Mesenchymal stem cell (in vitro differentiated cells and primary cell): ENCODE data around the gene PRKAG2.

Experiments
- DNase-seq: peaks from one replicate; pipeline ENCODE4 v3.0.0-alpha.2; 2013
- H2AFZ ChIP-seq: one replicate; pipeline ENCODE4 v1.6.1; 2013; ENCODE audit warnings: low read depth, mild to moderate bottlenecking, control low read depth, inconsistent platforms, low read length, moderate library complexity
- H2AK5ac ChIP-seq: 2 replicates; pipeline ENCODE4 v1.6.1; 2013; ENCODE audit warnings: low read length, moderate library complexity, mild to moderate bottlenecking, inconsistent platforms; ENCODE audit not compliant: severe bottlenecking
- H2BK120ac ChIP-seq: one replicate; pipeline ENCODE4 v1.6.1; 2013; ENCODE audit warnings: low read depth, mild to moderate bottlenecking, inconsistent platforms, low read length, moderate library complexity
- H2BK12ac ChIP-seq, 2 experiments: one replicate each; pipeline ENCODE4 v1.6.1; 2013; ENCODE audit warnings: inconsistent platforms in 2 of 2, low read length in 2 of 2, mild to moderate bottlenecking in 2 of 2, moderate library complexity in 2 of 2, control low read depth in 1 of 2
- H2BK15ac ChIP-seq: one replicate; pipeline ENCODE4 v1.6.1; 2013; ENCODE audit warnings: mild to moderate bottlenecking, low read depth, inconsistent platforms; ENCODE audit not compliant: poor library complexity, severe bottlenecking
- H2BK5ac ChIP-seq: 2 replicates; pipeline ENCODE4 v1.6.1; 2013; ENCODE audit warnings: low read depth, mild to moderate bottlenecking, low read length, control low read depth, inconsistent platforms; ENCODE audit not compliant: poor library complexity, severe bottlenecking
- H3K14ac ChIP-seq, 2 experiments: one replicate each; pipeline ENCODE4 v1.6.1; 2013; ENCODE audit warnings: inconsistent platforms in 2 of 2, low read length in 2 of 2, control low read depth in 1 of 2, mild to moderate bottlenecking in 1 of 2, moderate library complexity in 1 of 2
- H3K18ac ChIP-seq, 2 experiments: one replicate each; pipeline ENCODE4 v1.6.1; 2013; ENCODE audit warnings: inconsistent platforms in 2 of 2, low read length in 2 of 2, control low read depth in 1 of 2, low read depth in 1 of 2, mild to moderate bottlenecking in 1 of 2
- H3K23ac ChIP-seq, 2 experiments: one replicate each; pipeline ENCODE4 v1.6.1; 2013; ENCODE audit warnings: inconsistent platforms in 2 of 2, low read length in 2 of 2, mild to moderate bottlenecking in 2 of 2, moderate library complexity in 2 of 2, control low read depth in 1 of 2
- H3K27ac ChIP-seq: 2 replicates; pipeline ENCODE4 v1.5.1; 2013; ENCODE audit warnings: mild to moderate bottlenecking, moderate library complexity, low read length, control low read depth, inconsistent platforms; ENCODE audit not compliant: poor library complexity, severe bottlenecking
- H3K27me3 ChIP-seq, 2 experiments: 2 replicates each; pipeline versions ENCODE4 v1.6.1 to v1.7.0; 2013; ENCODE audit warnings: low read length in 2 of 2, mild to moderate bottlenecking in 2 of 2, moderate library complexity in 2 of 2, control low read depth in 1 of 2, inconsistent platforms in 1 of 2; ENCODE audit not compliant: control insufficient read depth in 1 of 2, insufficient read depth in 1 of 2
- H3K36me3 ChIP-seq, 2 experiments: 2 replicates each; pipeline versions ENCODE4 v1.6.1 to v1.7.0; 2013; ENCODE audit warnings: low read length in 2 of 2, control low read depth in 1 of 2, inconsistent platforms in 1 of 2, low read depth in 1 of 2, mild to moderate bottlenecking in 1 of 2; ENCODE audit not compliant: insufficient read depth in 2 of 2, control insufficient read depth in 1 of 2
- H3K4ac ChIP-seq, 2 experiments: one replicate each; pipeline ENCODE4 v1.6.1; 2013; ENCODE audit warnings: inconsistent platforms in 2 of 2, low read length in 2 of 2, mild to moderate bottlenecking in 2 of 2, moderate library complexity in 2 of 2, control low read depth in 1 of 2, low read depth in 1 of 2
- H3K4me1 ChIP-seq: 2 replicates; pipeline ENCODE4 v1.6.1; 2013; ENCODE audit warnings: low read depth, low read length, control low read depth; ENCODE audit not compliant: control insufficient read depth, insufficient read depth
- H3K4me2 ChIP-seq: 2 replicates; pipeline ENCODE4 v1.6.1; 2013; ENCODE audit warnings: low read length, mild to moderate bottlenecking, inconsistent platforms; ENCODE audit not compliant: poor library complexity, severe bottlenecking
- H3K4me3 ChIP-seq, 2 experiments: 2 replicates each; pipeline versions ENCODE4 v1.5.1 to v1.7.0; 2013; ENCODE audit warnings: low read length in 2 of 2, mild to moderate bottlenecking in 2 of 2, control low read depth in 1 of 2, low read depth in 1 of 2; ENCODE audit not compliant: insufficient read depth in 1 of 2
- H3K79me1 ChIP-seq: replicated peaks from 2 replicates; pipeline ENCODE4 v1.6.1; 2013; ENCODE audit warnings: mild to moderate bottlenecking, control low read depth, low read length, inconsistent platforms; ENCODE audit not compliant: poor library complexity, severe bottlenecking
- H3K9ac ChIP-seq: 2 replicates; pipeline ENCODE4 v1.7.0; 2013; ENCODE audit warnings: mild to moderate bottlenecking, low read length, moderate library complexity
- H3K9me3 ChIP-seq: 2 replicates; pipeline ENCODE4 v1.7.0; 2013; ENCODE audit warnings: mild to moderate bottlenecking, low read length; ENCODE audit not compliant: control insufficient read depth
- H4K8ac ChIP-seq: one replicate; pipeline ENCODE4 v1.6.1; 2013; ENCODE audit warnings: inconsistent platforms, mild to moderate bottlenecking, low read length, moderate library complexity
- H4K91ac ChIP-seq: one replicate; pipeline ENCODE4 v1.6.1; 2013; ENCODE audit warnings: mild to moderate bottlenecking, low read length, inconsistent platforms
- WGBS: methylation state at CpG from one replicate; pipeline ENCODE4 v1.1.7; 2013; ENCODE audit warnings: mixed read lengths; 5-methylcytosine and 5-hydroxymethylcytosine counted together

PRKAG2 gene

DNA sequence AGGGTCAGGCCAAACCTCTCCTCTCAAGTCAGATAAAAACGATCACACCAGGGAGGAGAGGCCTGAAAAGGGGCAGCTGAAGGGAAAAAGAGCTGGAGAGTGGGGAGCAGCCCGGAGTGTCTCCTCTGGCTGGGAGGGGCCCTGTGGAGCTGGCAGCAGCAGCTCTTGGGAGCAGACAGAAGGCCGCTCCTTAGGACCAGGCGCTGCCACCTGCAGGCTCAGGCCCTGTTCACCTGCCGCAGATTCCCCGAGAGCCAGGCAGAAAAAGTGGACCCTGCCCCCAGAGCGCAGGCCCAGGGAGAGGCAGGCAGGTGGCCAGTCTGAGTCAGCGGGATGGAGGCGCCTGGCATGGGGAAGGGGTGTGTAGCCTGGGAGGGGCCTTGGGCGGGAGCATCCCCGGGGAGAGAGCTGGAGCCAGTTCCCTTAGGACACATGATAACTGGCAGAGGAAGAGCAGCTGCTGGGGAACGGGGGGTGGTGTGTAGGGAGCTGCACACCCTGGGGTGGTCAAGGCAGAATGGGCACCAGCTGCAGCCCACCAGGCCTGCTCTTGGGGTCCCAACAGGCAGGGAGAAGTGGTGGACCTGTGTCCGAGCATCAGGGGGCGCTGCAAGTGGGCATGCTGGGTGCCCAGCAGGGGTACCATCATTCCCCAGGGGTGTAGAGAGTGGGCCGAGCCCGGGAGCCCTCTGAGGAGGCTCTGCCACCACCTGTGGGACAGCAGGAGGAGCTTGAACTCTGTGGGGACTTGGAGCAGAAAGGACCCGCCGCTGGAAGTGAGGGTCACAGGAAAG lies 180.0 kb downstream of the PRKAG2 start:
- H3K79me1 ChIP-seq: no peaks in the 10 kb centered on the region
- no peak overlapping the region for H3K23ac ChIP-seq
- H2BK15ac ChIP-seq: no peak overlapping the region
- peak overlapping the region; percentile 28 for H4K8ac ChIP-seq
- peaks cover 0 to 22% of the 10 kb centered on the region in 2 experiments for H3K27me3 ChIP-seq
- H3K4me2 ChIP-seq: no peak overlapping the region
- peak overlapping the region; percentile 95 for H2AK5ac ChIP-seq
- no peaks in the 10 kb centered on the region for H3K9me3 ChIP-seq
- H2BK12ac ChIP-seq: peak overlapping the region in 1 of 2 experiments; percentile 56
- peak overlapping the region in 1 of 2 experiments; percentile 70 for H3K18ac ChIP-seq
- H2AFZ ChIP-seq: no peak overlapping the region
- 78% methylated on average over 18 of the region's 18 CpGs for WGBS
- H3K4me1 ChIP-seq: peaks cover 56% of the 10 kb centered on the region
- no peaks in the 10 kb centered on the region for H3K36me3 ChIP-seq
- H3K4ac ChIP-seq: no peak overlapping the region
- H3K14ac ChIP-seq: no peak overlapping the region
- no peak overlapping the region for H2BK5ac ChIP-seq
- DNase-seq: no peak
- no peak overlapping the region for H3K9ac ChIP-seq
- no peak overlapping the region for H2BK120ac ChIP-seq
- peak overlapping the region; percentile 7 for H3K27ac ChIP-seq
- no peak overlapping the region for H3K4me3 ChIP-seq
- H4K91ac ChIP-seq: peak overlapping the region; percentile 29

DNA sequence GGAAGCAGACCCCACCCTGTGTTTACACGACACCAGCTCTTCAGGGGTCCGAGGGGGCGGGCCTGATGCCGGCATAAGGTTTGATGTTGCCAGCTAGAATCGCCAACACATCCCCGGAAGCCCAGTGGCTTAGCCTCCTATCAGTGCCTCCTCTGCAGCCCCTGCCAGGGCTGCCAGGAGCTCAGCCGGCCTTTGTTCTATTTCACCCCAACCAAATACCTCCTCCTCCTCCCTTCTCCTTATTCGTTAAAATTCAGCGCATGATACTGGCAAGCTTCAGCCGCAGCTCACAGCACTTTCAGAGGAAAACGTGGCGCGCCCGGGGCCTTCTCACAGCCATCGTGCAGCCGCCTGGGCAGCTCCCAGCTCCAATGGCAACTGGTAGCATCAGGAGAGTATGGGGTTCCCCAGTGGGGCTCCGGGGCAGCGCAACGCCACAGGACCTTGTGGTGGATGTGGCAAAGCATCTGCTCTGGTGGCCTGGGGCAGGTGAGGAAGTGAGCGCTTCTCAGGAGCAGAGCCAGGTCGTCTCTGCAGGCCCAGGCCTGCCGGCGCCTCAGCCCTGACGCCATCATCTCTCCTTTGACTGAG lies 180.9 kb downstream of the PRKAG2 start:
- H3K14ac ChIP-seq: no peak overlapping the region
- no peak overlapping the region for H3K27ac ChIP-seq
- H3K4me3 ChIP-seq: no peak overlapping the region
- WGBS: 93% methylated on average over 24 of the region's 24 CpGs
- H3K18ac ChIP-seq: peak overlapping the region in 1 of 2 experiments; percentile 24
- no peak overlapping the region for H3K4me2 ChIP-seq
- no peaks in the 10 kb centered on the region for H3K79me1 ChIP-seq
- peaks cover 56% of the 10 kb centered on the region for H3K4me1 ChIP-seq
- no peak overlapping the region for H2BK15ac ChIP-seq
- H2BK12ac ChIP-seq: peak overlapping the region in 1 of 2 experiments; percentile 7
- no peak overlapping the region for H2BK120ac ChIP-seq
- no peak overlapping the region for H2AFZ ChIP-seq
- H3K23ac ChIP-seq: no peak overlapping the region
- peak overlapping the region in 1 of 2 experiments; percentile 16 for H3K4ac ChIP-seq
- H3K9ac ChIP-seq: no peak overlapping the region
- H2AK5ac ChIP-seq: peak overlapping the region; percentile 46
- no peaks in the 10 kb centered on the region for H3K9me3 ChIP-seq
- H4K8ac ChIP-seq: no peak overlapping the region
- H2BK5ac ChIP-seq: no peak overlapping the region
- no peaks in the 10 kb centered on the region for H3K36me3 ChIP-seq
- no peak for DNase-seq
- H3K27me3 ChIP-seq: peaks cover 0 to 22% of the 10 kb centered on the region in 2 experiments
- peak overlapping the region; percentile 55 for H4K91ac ChIP-seq

- no peak overlapping the region for H3K4me2 ChIP-seq
- peak overlapping the region in 1 of 2 experiments; percentile 4 for H2BK12ac ChIP-seq
- no peaks in the 10 kb centered on the region for H3K36me3 ChIP-seq
- H3K79me1 ChIP-seq: no peaks in the 10 kb centered on the region
- H4K8ac ChIP-seq: no peak overlapping the region
- H2AK5ac ChIP-seq: peak overlapping the region; percentile 46
- H3K4ac ChIP-seq: no peak overlapping the region
- peaks cover 0 to 22% of the 10 kb centered on the region in 2 experiments for H3K27me3 ChIP-seq
- peak overlapping the region in 1 of 2 experiments; percentile 13 for H3K14ac ChIP-seq
- H2BK5ac ChIP-seq: no peak overlapping the region
- H4K91ac ChIP-seq: no peak overlapping the region
- H2AFZ ChIP-seq: no peak overlapping the region
- no peak overlapping the region for H2BK15ac ChIP-seq
- H3K9me3 ChIP-seq: no peaks in the 10 kb centered on the region
- no peak overlapping the region for H2BK120ac ChIP-seq
- no peak overlapping the region for H3K9ac ChIP-seq
- H3K4me1 ChIP-seq: peaks cover 51% of the 10 kb centered on the region
- DNase-seq: no peak
- peak overlapping the region in 1 of 2 experiments; percentile 6 for H3K18ac ChIP-seq
- no peak overlapping the region for H3K23ac ChIP-seq
- H3K4me3 ChIP-seq: no peak overlapping the region
- H3K27ac ChIP-seq: no peak overlapping the region
- WGBS: 87% methylated on average over 15 of the region's 15 CpGs
Measured at GRCh38 chr7:151694828-151695580, 181.9 kb downstream of the PRKAG2 start.

DNA sequence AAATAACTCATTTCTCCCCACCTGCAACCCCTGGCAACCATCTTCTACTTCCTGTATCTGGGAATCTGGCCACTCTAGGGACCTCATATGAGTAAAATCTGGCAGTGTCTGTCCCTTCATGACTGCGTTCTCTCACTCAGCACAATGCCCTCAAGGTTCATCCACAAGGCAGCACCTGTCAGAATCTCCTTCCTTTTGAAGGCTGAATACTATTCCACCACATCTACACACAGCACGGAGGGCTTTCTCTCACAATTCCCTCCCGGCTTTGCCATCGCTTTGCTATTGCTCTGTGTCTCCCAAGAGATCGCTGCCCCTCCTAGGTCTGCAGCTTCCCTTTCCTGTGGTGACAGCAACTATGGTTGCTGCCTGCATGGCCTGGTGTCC lies 182.5 kb downstream of the PRKAG2 start:
- H3K4ac ChIP-seq: no peak overlapping the region
- no peaks in the 10 kb centered on the region for H3K79me1 ChIP-seq
- no peak for DNase-seq
- 95% methylated on average over 5 of the region's 5 CpGs for WGBS
- no peak overlapping the region for H2AFZ ChIP-seq
- H3K18ac ChIP-seq: peak overlapping the region in 1 of 2 experiments; percentile 6
- no peak overlapping the region for H3K14ac ChIP-seq
- H2BK12ac ChIP-seq: peak overlapping the region in 1 of 2 experiments; percentile 4
- no peak overlapping the region for H3K9ac ChIP-seq
- H2BK15ac ChIP-seq: no peak overlapping the region
- no peak overlapping the region for H2BK120ac ChIP-seq
- no peak overlapping the region for H3K4me3 ChIP-seq
- H3K9me3 ChIP-seq: no peaks in the 10 kb centered on the region
- no peak overlapping the region for H3K27ac ChIP-seq
- no peak overlapping the region for H2BK5ac ChIP-seq
- H3K36me3 ChIP-seq: no peaks in the 10 kb centered on the region
- peaks cover 51% of the 10 kb centered on the region for H3K4me1 ChIP-seq
- peaks cover 0 to 22% of the 10 kb centered on the region in 2 experiments for H3K27me3 ChIP-seq
- H4K91ac ChIP-seq: no peak overlapping the region
- no peak overlapping the region for H4K8ac ChIP-seq
- no peak overlapping the region for H3K4me2 ChIP-seq
- peak overlapping the region; percentile 7 for H2AK5ac ChIP-seq
- H3K23ac ChIP-seq: no peak overlapping the region
